Activated naive CD4-positive, alpha-beta T cell treated with anti-CD3 and anti-CD28 coated beads for 36 hours (primary cell): ENCODE results near the gene SCEL. TPM values are rescaled to one million over a fixed set of nuclear protein-coding genes. Genes with fewer than 3 reads are reported as not detected.
"Not testable (repeated sequence)": the region's sequence is repeated elsewhere in the genome, so short reads cannot be mapped to it uniquely, and the experiment has no call there.

Experiments
- CTCF ChIA-PET: fragments of 350-600 bp; sonication (Branson Sonifier 250); formaldehyde crosslinking; loops from one replicate; lab custom pipeline; 2021; ENCODE audit warnings: antibody characterized with exemption; lab: Charles Lee
- DNase-seq: peaks from one replicate; pipeline ENCODE4 v3.0.0-alpha.2; 2020
- H3K27ac Mint-ChIP-seq: one replicate; pipeline ENCODE4 v1.8.0; 2021; ENCODE audit warnings: mild to moderate bottlenecking, mixed read lengths
- H3K27me3 Mint-ChIP-seq: one replicate; pipeline ENCODE4 v1.8.0; 2021; ENCODE audit warnings: low read depth, mixed read lengths
- H3K36me3 Mint-ChIP-seq: one replicate; pipeline ENCODE4 v1.8.0; 2021; ENCODE audit warnings: low read depth, mixed read lengths
- H3K4me1 Mint-ChIP-seq: one replicate; pipeline ENCODE4 v1.8.0; 2021; ENCODE audit warnings: low read depth, mixed read lengths
- H3K4me3 Mint-ChIP-seq: one replicate; pipeline ENCODE4 v1.8.0; 2021; ENCODE audit warnings: mild to moderate bottlenecking, moderate library complexity, mixed read lengths
- H3K9me3 Mint-ChIP-seq: one replicate; pipeline ENCODE4 v1.8.0; 2021; ENCODE audit warnings: mixed read lengths
- intact Hi-C: fragments of 100-400 bp; cut with micrococcal nuclease; formaldehyde crosslinking; loops from one replicate; pipeline ENCODE4 v1.15.1; 2023
- total RNA-seq, 2 experiments: library from RNA; stranded (reverse); gene quantifications; one replicate each; pipeline ENCODE4 v1.2.3, GENCODE V29; 2021

SCEL gene
- total RNA-seq, 2 experiments from 2014 or later = not detected

- CTCF ChIA-PET = no interaction called here
- H3K4me3 Mint-ChIP-seq = no peak overlapping the region
- no peaks in the 10 kb centered on the region for H3K27me3 Mint-ChIP-seq
- H3K9me3 Mint-ChIP-seq = no peaks in the 10 kb centered on the region
- no peaks in the 10 kb centered on the region for H3K4me1 Mint-ChIP-seq
- intact Hi-C loops = no loop called here
- DNase-seq = no peak
- no peaks in the 10 kb centered on the region for H3K36me3 Mint-ChIP-seq
- no peak overlapping the region for H3K27ac Mint-ChIP-seq
Observed at GRCh38 chr13:77637588-77637987, 102.1 kb downstream of the SCEL start.

GRCh38 chr13:77650409-77650808 is 114.9 kb downstream of the SCEL start:
- intact Hi-C loops = no loop called here
- DNase-seq = no peak
- Mint-ChIP-seq H3K36me3 (no peaks in the 10 kb centered on the region), H3K27me3 (peaks cover 9% of the 10 kb centered on the region), H3K4me3 (no peak overlapping the region), H3K4me1 (no peaks in the 10 kb centered on the region), H3K9me3 (peaks cover 6% of the 10 kb centered on the region), H3K27ac (no peak overlapping the region)
- CTCF ChIA-PET = no interaction called here

- H3K27ac Mint-ChIP-seq = no peak overlapping the region
- intact Hi-C loops = no loop called here
Observed at GRCh38 chr13:77653301-77653700, 117.8 kb downstream of the SCEL start.

GRCh38 chr13:77660016-77660415 is 124.5 kb downstream of the SCEL start:
- DNase-seq, H3K27ac Mint-ChIP-seq, H3K4me1 Mint-ChIP-seq, H3K4me3 Mint-ChIP-seq, CTCF ChIA-PET, H3K9me3 Mint-ChIP-seq, H3K36me3 Mint-ChIP-seq, H3K27me3 Mint-ChIP-seq, intact Hi-C loops: not testable (repeated sequence)

More at GRCh38 chr13:77653301-77653700, 117.8 kb downstream of the SCEL start:
- H3K9me3 Mint-ChIP-seq = peaks cover 6% of the 10 kb centered on the region
- no peak for DNase-seq
- peaks cover 9% of the 10 kb centered on the region for H3K27me3 Mint-ChIP-seq
- CTCF ChIA-PET = interaction anchor here (0.7 kb wide), 1 partner anchor 78 kb away, joined by 3 read pairs; no protein-coding TSS in a partner anchor
- H3K4me1 Mint-ChIP-seq = no peaks in the 10 kb centered on the region
- no peak overlapping the region for H3K4me3 Mint-ChIP-seq
- H3K36me3 Mint-ChIP-seq = no peaks in the 10 kb centered on the region

- no peak for DNase-seq
- CTCF ChIA-PET = no interaction called here
- Mint-ChIP-seq H3K4me1 (no peaks in the 10 kb centered on the region), H3K9me3 (no peaks in the 10 kb centered on the region), H3K27me3 (no peaks in the 10 kb centered on the region), H3K36me3 (no peaks in the 10 kb centered on the region), H3K27ac (no peak overlapping the region), H3K4me3 (no peak overlapping the region)
- intact Hi-C loops = no loop called here
Observed at GRCh38 chr13:77660841-77661250, 125.3 kb downstream of the SCEL start.

- H3K4me3 Mint-ChIP-seq, DNase-seq, H3K36me3 Mint-ChIP-seq, intact Hi-C loops, H3K4me1 Mint-ChIP-seq, H3K27me3 Mint-ChIP-seq, H3K27ac Mint-ChIP-seq, H3K9me3 Mint-ChIP-seq, CTCF ChIA-PET: not testable (repeated sequence)
Observed at GRCh38 chr13:77662301-77662700, 126.8 kb downstream of the SCEL start.

- DNase-seq, H3K9me3 Mint-ChIP-seq, H3K4me3 Mint-ChIP-seq, H3K4me1 Mint-ChIP-seq, H3K27me3 Mint-ChIP-seq, H3K27ac Mint-ChIP-seq, CTCF ChIA-PET, intact Hi-C loops, H3K36me3 Mint-ChIP-seq: not testable (repeated sequence)
Observed at GRCh38 chr13:77662831-77663230, 127.3 kb downstream of the SCEL start.

- Mint-ChIP-seq H3K27ac (no peak overlapping the region), H3K9me3 (no peaks in the 10 kb centered on the region), H3K4me1 (no peaks in the 10 kb centered on the region), H3K36me3 (no peaks in the 10 kb centered on the region), H3K27me3 (peaks cover 43% of the 10 kb centered on the region), H3K4me3 (no peak overlapping the region)
- CTCF ChIA-PET = no interaction called here
- intact Hi-C loops = no loop called here
- DNase-seq = no peak
Observed at GRCh38 chr13:77674852-77675251, 139.3 kb downstream of the SCEL start.

GRCh38 chr13:77678691-77679235 is 143.3 kb downstream of the SCEL start:
- Mint-ChIP-seq H3K4me3 (no peak overlapping the region), H3K36me3 (no peaks in the 10 kb centered on the region), H3K4me1 (no peaks in the 10 kb centered on the region), H3K27me3 (peaks cover 28% of the 10 kb centered on the region), H3K9me3 (no peaks in the 10 kb centered on the region), H3K27ac (no peak overlapping the region)
- CTCF ChIA-PET = no interaction called here
- no peak for DNase-seq
- intact Hi-C loops = no loop called here

- H3K36me3 Mint-ChIP-seq = no peaks in the 10 kb centered on the region
- CTCF ChIA-PET = interaction anchor here (0.6 kb wide), 1 partner anchor 24 kb away, joined by 3 read pairs; no protein-coding TSS in a partner anchor
- H3K4me1 Mint-ChIP-seq = no peaks in the 10 kb centered on the region
- H3K9me3 Mint-ChIP-seq = peaks cover 3% of the 10 kb centered on the region
- H3K27me3 Mint-ChIP-seq = no peaks in the 10 kb centered on the region
- intact Hi-C loops = no loop called here
- H3K27ac Mint-ChIP-seq = no peak overlapping the region
- no peak overlapping the region for H3K4me3 Mint-ChIP-seq
- no peak for DNase-seq
Observed at GRCh38 chr13:77687799-77688198, 152.3 kb downstream of the SCEL start.

- CTCF ChIA-PET = interaction anchor here (0.8 kb wide), 1 partner anchor 60 kb away, joined by 3 read pairs; no protein-coding TSS in a partner anchor
- no peak overlapping the region for H3K4me3 Mint-ChIP-seq
- intact Hi-C loops = loop anchor here (10.0 kb wide), 1 partner anchor 1503 kb away; no protein-coding TSS in a partner anchor
- H3K27me3 Mint-ChIP-seq = no peaks in the 10 kb centered on the region
- H3K9me3 Mint-ChIP-seq = no peaks in the 10 kb centered on the region
- DNase-seq = no peak
- no peak overlapping the region for H3K27ac Mint-ChIP-seq
- H3K36me3 Mint-ChIP-seq = no peaks in the 10 kb centered on the region
- peaks cover 15% of the 10 kb centered on the region for H3K4me1 Mint-ChIP-seq
Observed at GRCh38 chr13:77691871-77692270, 156.4 kb downstream of the SCEL start.

- Mint-ChIP-seq H3K4me3 (no peak overlapping the region), H3K27me3 (no peaks in the 10 kb centered on the region), H3K27ac (no peak overlapping the region), H3K36me3 (no peaks in the 10 kb centered on the region), H3K9me3 (no peaks in the 10 kb centered on the region), H3K4me1 (peaks cover 18% of the 10 kb centered on the region)
- DNase-seq = no peak
- intact Hi-C loops = loop anchor here (10.0 kb wide), 1 partner anchor 1502 kb away; no protein-coding TSS in a partner anchor
- CTCF ChIA-PET = interaction anchor here (0.5 to 1.2 kb wide), 3 partner anchors 100 to 214 kb away, joined by 3 to 9 read pairs (median 7); no protein-coding TSS in a partner anchor
Observed at GRCh38 chr13:77692746-77693448, 157.4 kb downstream of the SCEL start.
